Raji (cell line): ENCODE results near the gene DDX59.
A peak's percentile ranks its signal among the peaks of the same experiment; 100 is the strongest.

Source experiments
- POLR2A ChIP-seq: IDR thresholded peaks from 2 replicates; pipeline ENCODE4 v1.6.1; 2011; ENCODE audit warnings: low read depth, low read length, control low read depth; ENCODE audit not compliant: insufficient read depth

Gene DDX59

DNA sequence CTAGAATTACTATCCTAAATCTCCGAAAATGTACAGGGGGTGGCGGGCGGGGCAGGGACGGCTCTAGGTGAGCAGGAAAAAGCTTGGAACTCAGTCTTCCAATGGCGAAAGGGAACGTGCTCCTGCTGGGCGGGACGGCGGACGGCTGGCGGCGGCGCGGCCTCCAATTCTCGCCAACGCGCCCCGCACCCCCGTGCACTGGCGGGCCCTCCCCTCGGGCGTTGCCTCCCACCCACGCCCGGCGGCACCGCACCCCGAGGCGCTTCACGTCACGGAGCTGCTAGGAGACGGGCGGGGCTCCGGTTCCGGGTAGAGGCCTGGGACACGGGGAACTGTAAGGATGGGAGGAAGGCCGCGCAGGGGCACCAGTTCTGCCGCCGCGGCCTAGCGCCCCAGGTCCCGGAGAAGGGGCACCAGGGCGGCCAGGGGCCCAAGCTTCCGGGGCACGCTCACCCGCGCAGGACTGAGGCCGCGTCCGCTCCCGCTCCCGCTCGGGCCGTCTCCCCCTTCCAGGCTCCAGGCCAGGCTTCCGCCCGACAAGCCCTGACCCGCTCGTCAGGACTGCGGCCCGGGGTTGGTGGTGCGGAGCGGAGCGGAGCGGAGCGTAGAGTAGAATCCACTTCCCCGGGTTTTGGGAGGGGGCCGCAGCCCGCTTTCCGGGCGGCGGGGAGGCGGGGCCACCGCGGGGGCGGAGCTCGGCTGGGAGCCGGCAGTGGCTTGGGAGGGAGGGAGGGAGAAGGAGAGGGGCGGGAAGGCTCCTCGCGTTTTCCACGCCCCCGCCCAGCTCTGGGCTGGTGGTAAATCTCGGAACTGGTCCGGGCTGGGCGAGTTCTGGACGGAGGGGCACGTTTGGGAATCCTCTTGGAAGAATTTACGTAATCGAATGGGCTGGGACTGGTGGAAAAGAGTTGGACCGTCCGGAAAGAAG, at the start of gene DDX59:
TSS of gene DDX59 (minus strand) at position 594 of the 928 bp plus-strand sequence. CDS start 3,167 bp downstream, outside the sequence.
- TF ChIP-seq POLR2A = peak; percentile 76

DNA sequence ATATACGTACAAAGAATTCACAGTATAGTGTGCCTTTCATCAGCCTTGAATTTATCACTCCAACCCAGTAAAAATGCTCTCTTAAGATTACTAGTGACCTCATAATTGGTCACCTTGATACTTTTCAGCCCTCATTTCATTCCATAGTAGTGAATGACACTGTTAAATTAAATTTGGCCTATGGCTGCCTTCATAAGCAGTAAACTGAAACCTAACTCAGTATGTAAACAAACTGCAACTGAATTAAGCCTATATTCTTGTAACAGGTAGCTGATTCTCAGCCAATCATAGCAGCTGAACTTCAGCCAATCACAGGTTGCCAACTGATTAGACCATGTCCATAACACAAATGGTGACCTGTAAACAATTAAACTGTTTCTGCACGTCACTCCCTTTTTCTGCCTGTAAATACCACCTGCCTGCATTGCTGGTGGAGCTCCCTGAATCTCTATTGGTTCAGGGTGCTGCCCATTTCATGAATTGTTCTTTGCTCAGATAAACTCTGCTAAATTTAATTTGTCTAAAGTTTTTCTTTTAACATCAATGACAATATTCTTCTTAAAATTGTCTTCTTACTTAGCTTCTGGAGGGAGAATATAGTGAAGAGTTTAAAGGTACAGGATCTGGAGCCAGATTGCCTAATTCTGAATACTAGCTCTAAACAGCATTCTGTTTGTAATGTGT, 44.9 kb upstream of the DDX59 start:
- TF ChIP-seq POLR2A = no peak

DNA sequence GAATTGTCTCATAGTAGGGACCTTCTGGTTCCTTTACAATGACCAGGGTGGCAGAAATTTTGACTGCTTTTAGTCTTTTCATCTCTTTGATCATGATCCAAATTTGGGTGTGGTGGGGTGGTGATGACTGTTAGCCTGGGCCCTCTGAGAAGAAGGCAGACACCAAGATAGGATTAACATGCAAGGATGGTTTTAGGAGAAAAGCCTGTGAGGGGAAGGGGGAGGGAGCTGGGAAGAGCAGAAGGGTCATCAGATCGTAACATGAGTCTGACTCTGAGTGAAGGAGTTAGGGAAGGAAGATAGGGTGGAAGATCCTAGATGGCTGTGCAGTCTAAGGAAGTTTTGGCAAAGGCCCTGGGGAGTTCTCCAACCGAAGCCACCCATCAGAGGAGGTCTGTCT, 40.5 kb upstream of the DDX59 start:
- no peak for TF ChIP-seq POLR2A

DNA sequence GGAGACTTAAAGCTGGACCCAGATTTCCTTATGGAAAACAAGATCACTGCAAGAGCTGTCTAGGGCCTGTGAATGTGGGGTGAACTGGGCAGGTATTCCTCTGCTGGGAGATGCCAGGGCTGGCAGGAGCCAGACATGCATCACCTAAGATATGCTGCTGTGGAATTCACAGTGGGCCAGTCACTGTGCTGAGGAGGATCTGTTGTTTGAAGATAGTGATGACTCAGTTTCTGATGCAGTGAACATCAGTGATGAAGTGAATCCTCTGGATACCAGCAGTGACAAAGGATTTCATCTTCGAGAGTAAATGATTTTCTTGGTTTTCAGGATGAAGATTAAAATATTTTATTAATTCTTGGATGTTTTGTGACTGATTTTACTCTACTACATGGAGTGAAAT, 39.1 kb upstream of the DDX59 start:
- no peak for TF ChIP-seq POLR2A

DNA sequence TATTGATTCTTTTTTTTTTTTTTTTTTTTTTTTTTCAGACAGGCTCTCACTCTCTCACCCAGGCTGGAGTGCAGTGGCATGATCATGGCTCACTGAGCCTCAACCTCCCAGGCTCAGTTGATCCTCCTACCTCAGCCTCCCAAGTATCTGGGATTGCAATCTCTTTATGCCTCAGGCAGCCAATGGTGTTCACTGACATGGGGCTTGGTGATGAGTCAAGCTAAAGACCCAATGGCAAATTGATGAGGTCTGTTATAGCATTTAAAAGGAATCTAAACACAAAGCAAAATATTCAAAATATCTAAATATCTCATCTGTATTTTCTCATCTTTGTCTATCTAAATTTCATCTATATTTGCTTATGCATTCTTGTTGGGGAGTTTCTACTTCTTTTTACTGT, 38.5 kb upstream of the DDX59 start:
- no peak for TF ChIP-seq POLR2A

DNA sequence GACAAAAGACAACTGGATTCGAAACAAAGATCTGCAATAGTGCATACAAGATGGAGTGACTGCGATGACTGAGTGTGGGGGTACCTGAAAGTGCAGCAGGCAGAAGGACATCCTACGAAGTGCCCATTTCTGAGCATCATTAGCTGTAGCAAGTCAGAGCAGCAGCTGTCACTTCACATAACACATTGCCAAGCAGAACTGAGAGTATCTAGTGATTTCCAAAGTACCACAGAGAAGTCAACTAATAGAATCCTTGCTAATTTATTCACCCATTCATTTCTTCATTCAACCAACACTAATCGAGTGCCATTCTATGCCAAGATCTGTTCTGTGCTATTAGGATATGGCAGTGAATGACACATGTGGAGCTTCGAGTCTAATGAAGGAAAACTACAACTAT, 37.4 kb upstream of the DDX59 start:
- TF ChIP-seq POLR2A = no peak

DNA sequence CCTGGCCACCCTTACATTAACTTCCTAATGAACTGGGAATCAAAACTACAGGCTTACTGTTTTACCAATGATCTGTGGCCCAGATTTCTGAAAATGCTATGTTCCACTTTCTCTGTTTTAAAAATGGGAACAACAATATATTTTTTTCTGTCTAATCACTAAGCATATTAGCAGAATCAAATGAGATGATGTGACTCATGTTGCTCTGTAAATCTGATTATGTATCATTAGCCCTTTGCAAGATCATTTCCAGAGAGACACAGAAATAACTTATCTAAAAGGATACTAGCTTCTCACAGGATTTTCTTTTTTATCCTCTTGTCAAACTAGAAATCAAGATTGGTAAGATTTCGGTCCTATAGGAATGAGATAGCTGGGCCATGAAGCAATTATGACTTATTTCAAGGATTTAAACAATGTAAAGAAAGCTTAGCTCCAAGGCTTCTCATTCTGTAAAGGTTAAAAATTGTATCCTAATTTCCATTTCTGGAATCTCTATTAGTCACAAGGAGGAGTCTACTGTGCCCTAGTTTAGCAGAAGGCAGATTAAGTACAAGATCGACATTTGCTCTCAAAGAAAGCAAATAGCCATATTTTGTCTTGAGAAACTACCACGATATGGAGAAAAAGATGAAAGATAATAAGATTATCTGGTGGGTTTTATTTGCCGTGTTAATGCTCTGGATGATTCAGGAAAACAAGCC, 36.6 kb upstream of the DDX59 start:
- no peak for TF ChIP-seq POLR2A

- no peak for TF ChIP-seq POLR2A
These were observed 35.3 kb upstream of the DDX59 start for GRCh38 chr1:200704986-200705500.

- no peak for TF ChIP-seq POLR2A
These were observed 30.2 kb upstream of the DDX59 start for GRCh38 chr1:200699871-200700270.

- TF ChIP-seq POLR2A = no peak
These were observed 25.0 kb upstream of the DDX59 start for GRCh38 chr1:200694738-200695137.

DNA sequence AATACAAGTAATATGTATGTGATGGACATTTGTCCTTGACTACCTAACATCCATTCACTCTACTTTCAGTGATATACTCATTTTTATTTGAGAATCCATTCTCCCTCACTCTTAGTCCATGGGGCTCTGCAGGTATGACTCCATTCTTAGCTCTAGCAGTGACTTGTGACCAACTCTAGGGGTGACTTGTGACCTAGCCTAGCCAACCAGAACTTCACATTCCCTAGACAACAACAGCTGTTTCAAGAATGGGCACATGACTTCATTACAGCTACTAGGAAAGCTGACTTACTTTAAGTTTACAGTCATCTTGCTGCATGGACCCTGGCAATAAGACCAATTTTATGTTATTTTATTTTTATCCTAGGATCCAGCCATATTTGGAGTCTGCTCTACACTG, 23.6 kb upstream of the DDX59 start:
- no peak for TF ChIP-seq POLR2A

DNA sequence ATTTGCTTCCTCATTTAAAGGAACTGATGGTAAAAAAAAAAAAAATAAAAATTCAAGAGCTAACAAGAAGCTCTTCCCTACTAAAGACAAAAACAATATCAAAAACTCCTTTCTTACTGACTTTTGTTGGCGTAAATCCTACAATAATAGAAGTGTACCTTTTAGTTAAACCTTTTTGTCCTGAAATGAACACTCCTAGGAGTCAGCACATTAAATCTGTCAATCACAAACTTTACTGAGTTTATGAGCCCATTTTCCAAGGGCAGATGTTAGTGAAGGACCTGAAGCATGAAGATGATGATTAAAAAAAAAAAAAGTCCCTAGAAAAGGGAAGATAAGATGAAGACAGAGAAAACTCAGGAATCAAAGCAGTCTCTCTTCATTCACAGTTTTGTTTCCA, 22.6 kb upstream of the DDX59 start:
- no peak for TF ChIP-seq POLR2A

- TF ChIP-seq POLR2A = no peak
These were observed 16.9 kb upstream of the DDX59 start for GRCh38 chr1:200686620-200687019.

DNA sequence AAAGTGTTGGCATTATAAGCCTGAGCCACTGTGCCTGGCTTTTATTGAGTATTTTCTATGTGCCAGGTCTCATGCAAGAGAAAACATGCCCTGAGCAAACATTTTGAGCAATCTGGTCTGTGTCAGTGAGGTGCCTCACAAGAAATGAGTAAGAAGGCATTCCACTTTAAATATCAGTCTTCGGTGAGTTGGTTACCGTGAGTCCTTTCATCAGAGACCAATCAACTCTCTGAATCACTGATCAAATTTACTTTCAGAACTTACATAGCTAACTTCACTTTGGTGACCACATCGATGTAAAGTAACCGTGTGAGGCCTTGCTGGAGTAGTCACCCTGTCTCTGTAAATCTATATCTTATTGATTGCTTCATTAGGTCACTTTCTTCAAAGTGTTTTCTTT, 14.3 kb upstream of the DDX59 start:
- no peak for TF ChIP-seq POLR2A

GRCh38 chr1:200683298-200683697, 13.6 kb upstream of the DDX59 start:
- no peak for TF ChIP-seq POLR2A
